B cell (primary cell): ENCODE measurements around the gene NOL4L. TPM values are rescaled to one million over a fixed set of nuclear protein-coding genes. Genes with fewer than 3 reads are reported as not detected.

Source experiments
- ATAC-seq: fragments of 200-7000 bp; cut with Tn5 transposase; one replicate; pipeline ENCODE4 v1.10.0; 2021; ENCODE audit warnings: low read depth, mild to moderate bottlenecking, moderate number of reproducible peaks, moderate library complexity
- CTCF ChIA-PET: fragments of 350-600 bp; sonication (Branson Sonifier 250); formaldehyde crosslinking; loops from one replicate; lab custom pipeline; 2021; ENCODE audit warnings: antibody characterized with exemption, inconsistent platforms; lab: Charles Lee
- POLR2A ChIA-PET: fragments of 350-600 bp; sonication (Branson Sonifier 250); formaldehyde crosslinking; loops from one replicate; lab custom pipeline; 2021; ENCODE audit warnings: antibody characterized with exemption; lab: Charles Lee
- DNase-seq: peaks from one replicate; pipeline ENCODE4 v3.0.0; 2013
- H2AFZ ChIP-seq: 2 replicates; pipeline ENCODE4 v1.6.1; 2012; ENCODE audit warnings: mild to moderate bottlenecking, low read depth, low read length; ENCODE audit not compliant: insufficient read depth, poor library complexity, severe bottlenecking
- H3K27ac ChIP-seq, 2 donors: 1 replicate in 1 of 2; 2 replicates in 1 of 2; pipeline ENCODE4 v1.5.1; 2012 to 2013; ENCODE audit warnings: low read length in 2 of 2, mild to moderate bottlenecking in 2 of 2, moderate library complexity in 1 of 2
- H3K27me3 ChIP-seq, 4 experiments: fragments of 200-600 bp in 1 of 4; sonication (generic) in 1 of 4; replicated peaks in 1 of 4; 1 replicate in 2 of 4; 2 replicates in 2 of 4; pipeline versions ENCODE4 v1.6.1 to v1.7.0; 2013 to 2016; ENCODE audit warnings: low read length in 3 of 4, mild to moderate bottlenecking in 2 of 4, mixed read lengths in 1 of 4, moderate library complexity in 1 of 4; ENCODE audit not compliant: insufficient read depth in 4 of 4, control insufficient read depth in 3 of 4; ENCODE audit errors: control extremely low read depth in 1 of 4
- H3K36me3 ChIP-seq, 2 experiments: replicated peaks in 1 of 2; 1 replicate in 1 of 2; 2 replicates in 1 of 2; pipeline versions ENCODE4 v1.6.1 to v1.7.1; 2013; ENCODE audit warnings: low read length in 1 of 2; ENCODE audit not compliant: insufficient read depth in 2 of 2, control insufficient read depth in 1 of 2; ENCODE audit errors: control extremely low read depth in 1 of 2, extremely low read depth in 1 of 2
- H3K4me1 ChIP-seq, 2 donors: fragments of 200-600 bp in 1 of 2; sonication (generic) in 1 of 2; 1 replicate in 1 of 2; 2 replicates in 1 of 2; pipeline versions ENCODE4 v1.5.1 to v1.6.1; 2013 to 2017; ENCODE audit warnings: low read length in 2 of 2; ENCODE audit not compliant: control insufficient read depth in 2 of 2, insufficient read depth in 2 of 2
- H3K4me2 ChIP-seq: replicated peaks from 2 replicates; pipeline ENCODE3; 2012; ENCODE audit warnings: mild to moderate bottlenecking, low read depth, low read length; ENCODE audit not compliant: poor library complexity, severe bottlenecking
- H3K4me3 ChIP-seq, 5 experiments: fragments of 200-600 bp in 1 of 5; sonication (generic) in 1 of 5; 1 replicate in 3 of 5; 2 replicates in 2 of 5; pipeline versions ENCODE4 v1.5.1 to v1.7.0; 2011 to 2016; ENCODE audit warnings: low read length in 4 of 5, mild to moderate bottlenecking in 4 of 5, low read depth in 2 of 5, control low read depth in 1 of 5, moderate library complexity in 1 of 5; ENCODE audit not compliant: insufficient read depth in 1 of 5; ENCODE audit errors: control extremely low read depth in 1 of 5, extremely low read depth in 1 of 5
- H3K79me2 ChIP-seq: fragments of 200-600 bp; sonication (generic); one replicate; pipeline ENCODE4 v1.6.0; 2016; ENCODE audit warnings: low read length; ENCODE audit not compliant: control insufficient read depth, insufficient read depth
- H3K9ac ChIP-seq: fragments of 200-600 bp; sonication (generic); 2 replicates; pipeline ENCODE4 v1.6.1; 2017; ENCODE audit warnings: mild to moderate bottlenecking, low read length, moderate library complexity
- H3K9me3 ChIP-seq, 3 donors: one replicate each; pipeline versions ENCODE4 v1.6.1 to v1.7.1; 2013; ENCODE audit warnings: low read length in 2 of 3; ENCODE audit not compliant: control insufficient read depth in 2 of 3, insufficient read depth in 1 of 3; ENCODE audit errors: control extremely low read depth in 1 of 3
- H4K20me1 ChIP-seq: 2 replicates; pipeline ENCODE4 v1.6.0; 2012; ENCODE audit warnings: mild to moderate bottlenecking, low read length; ENCODE audit not compliant: insufficient read depth, control insufficient read depth, poor library complexity, severe bottlenecking
- H3K27ac Mint-ChIP-seq: one replicate; pipeline ENCODE4 v1.8.0; 2021; ENCODE audit warnings: mixed read lengths
- H3K27me3 Mint-ChIP-seq: one replicate; pipeline ENCODE4 v1.8.0; 2021; ENCODE audit warnings: mixed read lengths
- H3K4me1 Mint-ChIP-seq: one replicate; pipeline ENCODE4 v1.8.0; 2021; ENCODE audit warnings: mixed read lengths
- H3K4me3 Mint-ChIP-seq: one replicate; pipeline ENCODE4 v1.8.0; 2021; ENCODE audit warnings: mixed read lengths
- H3K9me3 Mint-ChIP-seq: one replicate; pipeline ENCODE4 v1.8.0; 2022; ENCODE audit warnings: mixed read lengths; ENCODE audit not compliant: insufficient read depth
- CTCF ChIP-seq: fragments of 200-600 bp; IDR thresholded peaks from one replicate; pipeline ENCODE4 v1.8.0; 2022; ENCODE audit warnings: antibody characterized with exemption, mild to moderate bottlenecking
- EZH2 ChIP-seq: IDR thresholded peaks from 2 replicates; pipeline ENCODE4 v1.6.1; 2012; ENCODE audit warnings: borderline replicate concordance, low read depth, mild to moderate bottlenecking, moderate library complexity, low read length; ENCODE audit not compliant: insufficient read depth, poor library complexity, severe bottlenecking
- WGBS: methylation state at CpG from one replicate; pipeline ENCODE4 v1.1.5; 2013; ENCODE audit warnings: missing lambda C conversion rate; ENCODE audit not compliant: insufficient coverage; 5-methylcytosine and 5-hydroxymethylcytosine counted together
- intact Hi-C: fragments of 100-400 bp; cut with micrococcal nuclease; formaldehyde crosslinking; loops from one replicate; pipeline ENCODE4 v1.10.0; 2022
- polyA plus RNA-seq: library from polyadenylated mRNA; depleted of rRNA; stranded (reverse); fragments of >200 nt; gene quantifications from 2 replicates; pipeline ENCODE4 v1.2.3, GENCODE V29; 2012
- total RNA-seq, 2 donors: library from RNA; stranded (reverse); fragments of 120-200 nt in 1 of 2; gene quantifications; 1 replicate in 1 of 2; 2 replicates in 1 of 2; pipeline versions ENCODE4 v1.2.3 to v1.2.4, GENCODE V29; 2013 to 2022

Gene NOL4L
- total and polyA plus RNA-seq, 2 donors (not counting 1 experiment from before 2014, with no cell fraction given): 6.5 to 7.9 TPM

GRCh38 chr20:32624687-32625345, 39.7 kb upstream of the NOL4L start:
- peaks cover 11% of the 10 kb centered on the region for H3K4me1 Mint-ChIP-seq
- no peaks in the 10 kb centered on the region for H4K20me1 ChIP-seq
- no peaks in the 10 kb centered on the region for H3K9me3 Mint-ChIP-seq
- ChIA-PET POLR2A (no interaction called here), CTCF (interaction anchor here (0.6 kb wide), 1 partner anchor 26 kb away, joined by 3 read pairs; no protein-coding TSS in a partner anchor)
- H3K4me1 ChIP-seq: peaks cover 19% of the 10 kb centered on the region in 2 donors
- DNase-seq (no peak), ATAC-seq (no peak)
- no peak overlapping the region for H3K4me2 ChIP-seq
- H3K27me3 ChIP-seq: peaks cover 0 to 5% (median 2%) of the 10 kb centered on the region in 4 experiments
- no peak overlapping the region for H3K27ac ChIP-seq
- no peak overlapping the region for H3K9ac ChIP-seq
- H3K27me3 Mint-ChIP-seq: peaks cover 3% of the 10 kb centered on the region
- no peak overlapping the region for H3K4me3 ChIP-seq
- no peak overlapping the region for H3K4me3 Mint-ChIP-seq
- H3K79me2 ChIP-seq: no peaks in the 10 kb centered on the region
- intact Hi-C loops: loop anchor here (5.0 kb wide), 2 partner anchors 38 to 88 kb away; partner anchors contain the start of gene NOL4L
- TF ChIP-seq EZH2: no peak
- TF ChIP-seq CTCF: no peak
- H2AFZ ChIP-seq: no peak overlapping the region
- H3K36me3 ChIP-seq: no peaks in the 10 kb centered on the region
- WGBS: 90% methylated on average over 4 of the region's 5 CpGs
- H3K9me3 ChIP-seq: peaks cover 0 to 3% (median 0%) of the 10 kb centered on the region in 3 donors
- H3K27ac Mint-ChIP-seq: no peak overlapping the region

- Histone ChIP-seq H3K9ac (no peak overlapping the region), H3K4me1 (peaks cover 19% of the 10 kb centered on the region in 2 donors), H3K36me3 (no peaks in the 10 kb centered on the region), H3K27ac (no peak overlapping the region), H3K79me2 (no peaks in the 10 kb centered on the region), H3K4me2 (no peak overlapping the region), H3K9me3 (peaks cover 0 to 3% (median 0%) of the 10 kb centered on the region in 3 donors), H2AFZ (no peak overlapping the region), H3K4me3 (no peak overlapping the region), H3K27me3 (peaks cover 0 to 5% (median 2%) of the 10 kb centered on the region in 4 experiments), H4K20me1 (no peaks in the 10 kb centered on the region)
- ChIA-PET POLR2A (no interaction called here), CTCF (no interaction called here)
- intact Hi-C loops: no loop called here
- WGBS: 88% methylated on average over 16 of the region's 18 CpGs
- TF ChIP-seq CTCF: no peak
- no peak for TF ChIP-seq EZH2
- Mint-ChIP-seq H3K4me1 (peaks cover 11% of the 10 kb centered on the region), H3K9me3 (no peaks in the 10 kb centered on the region), H3K4me3 (no peak overlapping the region), H3K27ac (no peak overlapping the region), H3K27me3 (peaks cover 3% of the 10 kb centered on the region)
- ATAC-seq (no peak), DNase-seq (no peak)
Observed at GRCh38 chr20:32623667-32624157, 38.6 kb upstream of the NOL4L start.
